ENCODE data around the gene RAB3IL1.

RAB3IL1 gene

DNA sequence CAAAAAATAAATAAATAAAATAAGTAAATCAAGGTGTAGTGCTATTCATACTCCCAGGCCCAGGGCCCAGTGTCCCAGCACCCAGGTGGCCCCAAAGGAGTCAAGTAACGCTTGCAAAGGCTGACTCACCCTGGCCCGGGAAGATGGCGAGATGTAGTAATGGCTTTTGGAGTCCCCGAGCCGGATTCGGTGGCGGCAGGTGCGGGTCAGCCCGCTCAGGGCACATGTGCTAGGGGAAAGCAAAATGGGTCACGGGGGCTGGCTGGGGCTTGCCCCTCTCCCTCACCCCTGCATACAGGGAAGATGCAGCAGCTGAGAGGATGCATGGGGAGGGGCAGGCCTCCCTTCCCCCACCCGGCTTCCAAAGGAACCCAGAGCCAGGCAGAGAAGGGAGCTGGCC, 15.1 kb downstream of the RAB3IL1 start:
- no peak overlapping the region for H3K27ac ChIP-seq (ENCODE audit: low read depth, low read length)
- no peak overlapping the region for H3K9ac ChIP-seq (ENCODE audit: low read length)
- no peaks in the 10 kb centered on the region for H3F3A ChIP-seq (ENCODE audit: insufficient read depth)
- H2AFZ ChIP-seq (ENCODE audit: low read depth, low read length, severe bottlenecking): no peak overlapping the region
- TF ChIP-seq EZH2phosphoT487 (conservative IDR thresholded peaks at IDR 0.05; ENCODE audit: low read length): no peak
- TF ChIP-seq, protein P1, sequence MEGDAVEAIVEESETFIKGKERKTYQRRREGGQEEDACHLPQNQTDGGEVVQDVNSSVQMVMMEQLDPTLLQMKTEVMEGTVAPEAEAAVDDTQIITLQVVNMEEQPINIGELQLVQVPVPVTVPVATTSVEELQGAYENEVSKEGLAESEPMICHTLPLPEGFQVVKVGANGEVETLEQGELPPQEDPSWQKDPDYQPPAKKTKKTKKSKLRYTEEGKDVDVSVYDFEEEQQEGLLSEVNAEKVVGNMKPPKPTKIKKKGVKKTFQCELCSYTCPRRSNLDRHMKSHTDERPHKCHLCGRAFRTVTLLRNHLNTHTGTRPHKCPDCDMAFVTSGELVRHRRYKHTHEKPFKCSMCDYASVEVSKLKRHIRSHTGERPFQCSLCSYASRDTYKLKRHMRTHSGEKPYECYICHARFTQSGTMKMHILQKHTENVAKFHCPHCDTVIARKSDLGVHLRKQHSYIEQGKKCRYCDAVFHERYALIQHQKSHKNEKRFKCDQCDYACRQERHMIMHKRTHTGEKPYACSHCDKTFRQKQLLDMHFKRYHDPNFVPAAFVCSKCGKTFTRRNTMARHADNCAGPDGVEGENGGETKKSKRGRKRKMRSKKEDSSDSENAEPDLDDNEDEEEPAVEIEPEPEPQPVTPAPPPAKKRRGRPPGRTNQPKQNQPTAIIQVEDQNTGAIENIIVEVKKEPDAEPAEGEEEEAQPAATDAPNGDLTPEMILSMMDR (IDR thresholded peaks at IDR 0.05; ENCODE audit: insufficient read depth, low read length, poor library complexity, severe bottlenecking): no peak
- H3K9me2 ChIP-seq (replicated peaks; ENCODE audit: insufficient read depth, low read length): no peaks in the 10 kb centered on the region
- no peak overlapping the region for H3K4me3 ChIP-seq (ENCODE audit: insufficient read depth, low read length, poor library complexity, severe bottlenecking)
- no peaks in the 10 kb centered on the region for H3K79me2 ChIP-seq (ENCODE audit: insufficient read depth, low read length)
- H4K20me1 ChIP-seq (ENCODE audit: low read depth, low read length): no peaks in the 10 kb centered on the region
- H3K4me2 ChIP-seq (ENCODE audit: low read depth, low read length, poor library complexity, severe bottlenecking): no peak overlapping the region
- no peaks in the 10 kb centered on the region for H3K9me3 ChIP-seq (ENCODE audit: insufficient read depth, low read length)
- H3K36me3 ChIP-seq (ENCODE audit: low read length): no peaks in the 10 kb centered on the region
- no peaks in the 10 kb centered on the region for H3K27me3 ChIP-seq (ENCODE audit: low read length)

- no peaks in the 10 kb centered on the region for H3K79me2 ChIP-seq (ENCODE audit: insufficient read depth, low read length)
- H3K9me2 ChIP-seq (replicated peaks; ENCODE audit: insufficient read depth, low read length): no peaks in the 10 kb centered on the region
- H3K27ac ChIP-seq (ENCODE audit: low read depth, low read length): no peak overlapping the region
- H4K20me1 ChIP-seq (ENCODE audit: low read depth, low read length): no peaks in the 10 kb centered on the region
- no peaks in the 10 kb centered on the region for H3F3A ChIP-seq (ENCODE audit: insufficient read depth)
- H3K4me2 ChIP-seq (ENCODE audit: low read depth, low read length, poor library complexity, severe bottlenecking): no peak overlapping the region
- no peak overlapping the region for H3K9ac ChIP-seq (ENCODE audit: low read length)
- TF ChIP-seq, protein P1 (IDR thresholded peaks at IDR 0.05; ENCODE audit: insufficient read depth, low read length, poor library complexity, severe bottlenecking): no peak
- TF ChIP-seq EZH2phosphoT487 (conservative IDR thresholded peaks at IDR 0.05; ENCODE audit: low read length): no peak
- no peaks in the 10 kb centered on the region for H3K27me3 ChIP-seq (ENCODE audit: low read length)
- no peaks in the 10 kb centered on the region for H3K9me3 ChIP-seq (ENCODE audit: insufficient read depth, low read length)
- H3K36me3 ChIP-seq (ENCODE audit: low read length): no peaks in the 10 kb centered on the region
- H2AFZ ChIP-seq (ENCODE audit: low read depth, low read length, severe bottlenecking): no peak overlapping the region
- no peak overlapping the region for H3K4me3 ChIP-seq (ENCODE audit: insufficient read depth, low read length, poor library complexity, severe bottlenecking)
These were observed 16.0 kb downstream of the RAB3IL1 start for GRCh38 chr11:61901397-61901796.

GRCh38 chr11:61900251-61900650, 17.1 kb downstream of the RAB3IL1 start:
- Histone ChIP-seq H3K4me2 (ENCODE audit: low read depth, low read length, poor library complexity, severe bottlenecking) (no peak overlapping the region), H3K27me3 (ENCODE audit: low read length) (no peaks in the 10 kb centered on the region), H3K36me3 (ENCODE audit: low read length) (no peaks in the 10 kb centered on the region), H3F3A (ENCODE audit: insufficient read depth) (no peaks in the 10 kb centered on the region), H3K9me3 (ENCODE audit: insufficient read depth, low read length) (no peaks in the 10 kb centered on the region), H3K27ac (ENCODE audit: low read depth, low read length) (no peak overlapping the region), H4K20me1 (ENCODE audit: low read depth, low read length) (no peaks in the 10 kb centered on the region), H3K79me2 (ENCODE audit: insufficient read depth, low read length) (no peaks in the 10 kb centered on the region), H3K4me3 (ENCODE audit: insufficient read depth, low read length, poor library complexity, severe bottlenecking) (no peak overlapping the region), H2AFZ (ENCODE audit: low read depth, low read length, severe bottlenecking) (no peak overlapping the region), H3K9ac (ENCODE audit: low read length) (no peak overlapping the region), H3K9me2 (replicated peaks; ENCODE audit: insufficient read depth, low read length) (no peaks in the 10 kb centered on the region)
- TF ChIP-seq, protein P1 (IDR thresholded peaks at IDR 0.05; ENCODE audit: insufficient read depth, low read length, poor library complexity, severe bottlenecking): no peak
- no peak for TF ChIP-seq EZH2phosphoT487 (conservative IDR thresholded peaks at IDR 0.05; ENCODE audit: low read length)

Measured in SU-DHL-6 (cell line).